Endothelial cell of hepatic sinusoid (primary cell): ENCODE data around the gene LSM11.
"Not testable (repeated sequence)": the region's sequence is repeated elsewhere in the genome, so short reads cannot be mapped to it uniquely, and the experiment has no call there.

ENCODE experiments used
- in situ Hi-C: cut with HindIII; loops from 2 replicates; pipeline ENCODE4 v1.10.0; 2017; ENCODE audit warnings: low sequenced_read_pairs

The LSM11 gene

GRCh38 chr5:157743163-157744050, at the start of gene LSM11:
Gene LSM11, plus strand, starts transcription at chr5:157743712. Its CDS starts 39 bp downstream, at chr5:157743751.
- in situ Hi-C loops: loop anchor here (25.0 kb wide), 1 partner anchor 406 kb away; a partner anchor contains a TSS

- in situ Hi-C loops: loop anchor here (5.0 kb wide), 1 partner anchor 102 kb away; no protein-coding TSS in a partner anchor
Measured at GRCh38 chr5:157693816-157694215, 49.7 kb upstream of the LSM11 start.

- in situ Hi-C loops: not testable (repeated sequence)
Measured at GRCh38 chr5:157696154-157696553, 47.4 kb upstream of the LSM11 start.

GRCh38 chr5:157698674-157699073, 44.8 kb upstream of the LSM11 start:
- in situ Hi-C loops: not testable (repeated sequence)

GRCh38 chr5:157703736-157704135, 39.8 kb upstream of the LSM11 start:
- in situ Hi-C loops: no loop called here

GRCh38 chr5:157708866-157709265, 34.6 kb upstream of the LSM11 start:
- in situ Hi-C loops: no loop called here

GRCh38 chr5:157709346-157709745, 34.2 kb upstream of the LSM11 start:
- in situ Hi-C loops: no loop called here

GRCh38 chr5:157710431-157710830, 33.1 kb upstream of the LSM11 start:
- in situ Hi-C loops: no loop called here

- in situ Hi-C loops: no loop called here
Measured at GRCh38 chr5:157710882-157711281, 32.6 kb upstream of the LSM11 start.

- in situ Hi-C loops: no loop called here
Measured at GRCh38 chr5:157713830-157714595, 29.5 kb upstream of the LSM11 start.

GRCh38 chr5:157714596-157714864, 29.0 kb upstream of the LSM11 start:
- in situ Hi-C loops: no loop called here

- in situ Hi-C loops: no loop called here
Measured at GRCh38 chr5:157718519-157718918, 25.0 kb upstream of the LSM11 start.

- in situ Hi-C loops: no loop called here
Measured at GRCh38 chr5:157719245-157719644, 24.3 kb upstream of the LSM11 start.

GRCh38 chr5:157721159-157721558, 22.4 kb upstream of the LSM11 start:
- in situ Hi-C loops: no loop called here

- in situ Hi-C loops: not testable (repeated sequence)
Measured at GRCh38 chr5:157722895-157723294, 20.6 kb upstream of the LSM11 start.

GRCh38 chr5:157726607-157727006, 16.9 kb upstream of the LSM11 start:
- in situ Hi-C loops: loop anchor here (25.0 kb wide), 1 partner anchor 389 kb away; a partner anchor contains a TSS

GRCh38 chr5:157727858-157728257, 15.7 kb upstream of the LSM11 start:
- in situ Hi-C loops: loop anchor here (25.0 kb wide), 1 partner anchor 391 kb away; a partner anchor contains a TSS

- in situ Hi-C loops: loop anchor here (25.0 kb wide), 1 partner anchor 393 kb away; a partner anchor contains a TSS
Measured at GRCh38 chr5:157729858-157730257, 13.7 kb upstream of the LSM11 start.

- in situ Hi-C loops: loop anchor here (25.0 kb wide), 1 partner anchor 394 kb away; a partner anchor contains a TSS
Measured at GRCh38 chr5:157730900-157731271, 12.6 kb upstream of the LSM11 start.

GRCh38 chr5:157731272-157732129, 12.0 kb upstream of the LSM11 start, which contains the start of gene THG1L:
Gene THG1L, plus strand, starts transcription at chr5:157731420. Its CDS starts 21 bp downstream, at chr5:157731441.
- in situ Hi-C loops: loop anchor here (25.0 kb wide), 1 partner anchor 394 kb away; a partner anchor contains a TSS

GRCh38 chr5:157732130-157732514, 11.4 kb upstream of the LSM11 start:
- in situ Hi-C loops: loop anchor here (25.0 kb wide), 1 partner anchor 395 kb away; a partner anchor contains a TSS
